GM19099 (cell line): ENCODE data around the gene TRAK2.

Experiments used
- POLR2A ChIP-seq: IDR thresholded peaks from 3 replicates; pipeline ENCODE4 v1.6.1; 2011; ENCODE audit warnings: low read depth; ENCODE audit not compliant: insufficient read length; ENCODE audit errors: extremely low read depth

TRAK2 gene

DNA sequence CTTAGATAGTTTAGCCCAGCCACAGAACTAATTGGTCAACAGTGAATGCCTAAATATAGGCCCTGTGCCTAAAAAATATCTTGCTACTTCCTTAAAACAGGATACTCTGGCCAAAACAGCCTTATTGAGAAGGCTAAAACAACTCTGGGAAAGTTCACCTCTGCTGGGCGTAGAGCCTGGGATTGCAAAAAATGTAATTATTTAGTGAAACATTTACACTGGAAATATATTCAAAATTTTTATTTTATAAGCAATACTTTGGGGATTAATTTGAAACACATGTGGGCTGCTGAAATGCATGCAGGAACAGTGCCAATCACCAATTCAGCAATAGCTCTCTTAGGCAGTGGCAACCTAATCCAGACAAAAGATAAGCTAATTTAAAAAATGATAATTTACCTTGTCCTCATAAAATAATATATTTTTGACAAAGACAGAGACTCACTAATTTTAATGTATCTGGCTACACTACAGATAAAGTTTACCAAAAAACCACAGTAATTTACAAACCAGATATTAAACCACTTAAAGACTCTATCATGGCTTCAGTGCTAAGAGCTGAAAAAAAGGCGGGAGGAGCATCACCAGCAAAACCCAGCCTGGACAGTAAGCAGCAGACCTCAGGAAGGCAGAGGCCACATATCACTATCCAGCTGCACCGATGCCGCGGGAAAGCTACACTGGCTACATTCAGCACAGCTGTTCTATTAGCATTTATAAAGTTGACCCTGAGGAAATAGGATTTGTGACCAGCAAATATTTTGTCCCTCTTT is 18.5 kb downstream of the TRAK2 start:
- no peak for TF ChIP-seq POLR2A

- TF ChIP-seq POLR2A, result no peak
These were observed 19.1 kb downstream of the TRAK2 start for GRCh38 chr2:201432038-201432620.

DNA sequence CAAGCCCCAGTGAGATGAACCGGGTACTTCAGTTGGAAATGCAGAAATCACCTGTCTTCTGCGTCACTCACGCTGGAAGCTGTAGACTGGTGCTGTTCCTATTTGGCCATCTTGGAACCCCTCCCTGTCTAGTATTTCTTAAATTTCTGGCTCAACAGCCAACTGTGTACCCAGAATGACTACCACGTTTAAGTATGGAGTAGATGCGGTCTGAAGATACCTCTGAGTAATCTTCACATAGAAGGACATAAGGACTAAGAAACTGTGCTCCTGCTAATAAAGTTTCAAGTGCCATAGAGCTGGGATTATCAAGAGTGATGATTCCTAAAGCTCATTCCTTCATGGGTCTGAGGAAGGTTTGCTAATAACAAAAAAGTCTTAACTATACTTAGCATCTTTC is 20.4 kb downstream of the TRAK2 start:
- TF ChIP-seq POLR2A, result no peak

- no peak for TF ChIP-seq POLR2A
These were observed 25.3 kb downstream of the TRAK2 start for GRCh38 chr2:201425952-201426351.

GRCh38 chr2:201420442-201421113 is 30.7 kb downstream of the TRAK2 start:
- TF ChIP-seq POLR2A, result no peak

DNA sequence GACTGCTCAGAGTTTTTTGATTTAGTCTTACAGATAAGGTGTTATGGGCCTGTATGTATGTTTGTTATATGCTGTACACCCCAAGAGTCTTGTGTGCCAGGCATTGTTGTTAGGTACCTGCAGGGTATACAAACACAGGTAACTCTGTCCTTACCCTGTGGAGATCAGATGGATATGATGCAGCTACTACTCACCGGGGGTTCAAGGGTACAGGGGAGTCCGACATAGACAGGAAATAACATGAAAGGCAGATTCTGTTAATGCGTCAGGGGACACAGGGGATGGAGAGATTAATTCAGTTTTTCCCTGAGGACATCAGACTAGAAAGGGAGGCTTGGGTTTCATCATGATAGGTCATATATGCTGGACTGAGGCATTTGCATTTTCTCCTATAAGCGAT is 31.3 kb downstream of the TRAK2 start:
- no peak for TF ChIP-seq POLR2A

GRCh38 chr2:201419057-201419635 is 32.1 kb downstream of the TRAK2 start:
- no peak for TF ChIP-seq POLR2A

GRCh38 chr2:201415149-201415548 is 36.1 kb downstream of the TRAK2 start:
- no peak for TF ChIP-seq POLR2A

GRCh38 chr2:201414099-201415023 is 36.9 kb downstream of the TRAK2 start:
- TF ChIP-seq POLR2A, result no peak

GRCh38 chr2:201413552-201413951 is 37.7 kb downstream of the TRAK2 start:
- no peak for TF ChIP-seq POLR2A

DNA sequence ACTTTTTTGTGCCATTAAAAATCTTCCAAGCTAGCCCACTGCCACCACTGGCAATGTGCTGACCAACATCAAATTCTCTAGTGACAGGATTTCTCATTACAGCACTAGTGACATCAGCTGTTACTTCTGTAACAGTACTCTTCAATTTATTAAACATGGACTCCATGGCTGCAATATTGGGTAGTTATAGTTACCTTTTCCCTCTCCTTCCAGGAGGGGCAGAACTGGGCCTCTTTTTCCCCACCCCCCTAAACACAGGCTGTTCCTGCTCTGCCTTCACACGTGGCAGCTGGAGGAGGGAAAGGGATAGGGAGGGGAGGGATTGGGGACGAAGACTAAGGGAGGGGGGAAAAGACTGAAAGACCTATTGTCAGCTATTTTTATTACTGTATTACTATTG is 38.1 kb downstream of the TRAK2 start:
- TF ChIP-seq POLR2A, result no peak

DNA sequence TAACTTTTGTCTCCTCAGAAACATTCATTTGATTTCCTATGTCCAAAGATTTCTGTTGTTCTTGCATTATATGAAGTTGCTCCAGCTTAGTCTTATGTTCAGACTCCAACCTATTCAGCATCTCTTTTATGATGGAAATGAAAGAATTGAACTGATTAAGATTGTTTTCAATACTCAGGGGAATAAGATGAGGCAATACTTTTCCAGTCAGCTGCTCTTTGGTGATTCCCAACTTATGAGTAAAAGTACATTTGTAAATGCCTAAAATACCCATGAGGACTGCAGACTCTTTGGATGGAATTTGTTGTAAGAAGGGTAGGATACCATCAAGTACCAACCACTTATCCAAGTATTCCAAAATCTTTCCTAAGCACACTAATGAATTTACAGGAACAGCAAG is 39.8 kb downstream of the TRAK2 start:
- no peak for TF ChIP-seq POLR2A

DNA sequence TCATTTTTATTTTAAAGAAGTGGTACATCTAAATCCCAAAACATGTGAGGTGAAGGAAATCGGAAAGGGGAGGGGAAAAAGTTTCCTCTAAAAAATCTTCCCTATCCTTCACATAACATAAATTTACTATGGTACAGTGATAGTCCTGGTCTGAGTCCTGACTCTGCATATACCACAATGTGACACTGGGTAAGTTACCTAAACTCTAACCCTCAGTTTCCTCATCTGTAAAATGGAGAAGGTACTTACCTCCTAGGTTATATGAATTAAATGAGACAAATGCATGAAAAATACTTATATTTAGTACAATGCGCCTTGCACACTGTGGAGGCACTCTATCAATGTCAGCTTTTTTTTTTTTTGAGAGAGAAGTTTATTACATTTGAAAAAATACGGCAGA is 42.3 kb downstream of the TRAK2 start:
- TF ChIP-seq POLR2A, result no peak

DNA sequence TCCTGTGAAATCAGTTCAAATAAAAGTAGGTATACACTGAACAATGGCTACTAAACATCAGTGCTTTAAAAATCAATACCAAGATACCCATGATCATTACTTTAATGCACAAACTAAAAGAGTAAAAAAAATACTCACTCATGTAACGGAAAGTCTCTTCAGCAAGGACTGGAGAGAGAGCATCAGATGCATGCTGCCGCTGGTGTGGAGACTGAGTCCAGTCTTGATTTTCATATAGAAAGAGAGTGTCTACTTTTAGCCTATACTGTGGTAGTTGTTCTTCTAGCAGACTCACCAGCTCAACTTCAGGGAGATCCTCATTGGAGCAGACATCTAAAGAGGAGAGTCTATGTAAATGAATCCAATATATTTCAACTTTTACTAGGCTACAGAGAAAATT is 44.0 kb downstream of the TRAK2 start:
- no peak for TF ChIP-seq POLR2A

GRCh38 chr2:201406077-201406662 is 45.1 kb downstream of the TRAK2 start:
- no peak for TF ChIP-seq POLR2A

- TF ChIP-seq POLR2A, result no peak
These were observed 46.5 kb downstream of the TRAK2 start for GRCh38 chr2:201404699-201405280.
